Body of pancreas (tissue), 4 donors: ENCODE measurements around the gene EPOP. TPM values are rescaled to one million over a fixed set of nuclear protein-coding genes. Genes with fewer than 3 reads are reported as not detected.

ENCODE experiments used
- microRNA-seq, 2 donors: library from miRNA; unstranded; fragments of <30 nt; microRNA quantifications; one replicate each; pipeline ENCODE4, GENCODE V29; 2016; ENCODE audit warnings: borderline number of aligned reads in 2 of 2, borderline replicate concordance in 2 of 2
- small RNA-seq: library from RNA; depleted of rRNA; stranded (forward); fragments of <200 nt; gene quantifications from one replicate; pipeline ENCODE3, GENCODE V24; 2016
- total RNA-seq, 2 donors: library from RNA; depleted of rRNA; stranded (reverse); fragments of >200 nt; gene quantifications; one replicate each; pipeline ENCODE4 v1.1.0, GENCODE V29; 2016

EPOP gene
- total RNA-seq, 2 donors from 2014 or later, result 3.9 to 11.2 TPM

Small RNA genes within 50 kb of the gene (microRNA-seq; reads per million reads assigned to microRNA genes)
- gene MIR4726 (0 reads per million in 2 donors), gene MIR4734 (0 to 0.47 reads per million in 2 donors)

Small RNA genes within 50 kb of the gene (small RNA-seq; reads per million reads assigned to genes)
- not detected for gene MIR4726
- not detected for gene MIR4734

Other genes with a start within 250 kb of the EPOP start
- 10 to 100 TPM in 1 of 2 donors, 1 to 10 TPM in 1; 5.2 to 10.9 TPM for gene ARHGAP23, start 246.5 kb downstream of the EPOP start, total RNA-seq
- 10 to 100 TPM; 11.2 to 19.8 TPM for gene SRCIN1, start 69.0 kb downstream of the EPOP start, total RNA-seq
- 100 to 1,000 TPM in 1 of 2 donors, 10 to 100 TPM in 1; 90.8 to 121 TPM for gene MLLT6, start 30.3 kb upstream of the EPOP start, total RNA-seq
- gene CISD3, start 55.4 kb upstream of the EPOP start, total RNA-seq, result 10 to 100 TPM; 11.2 TPM
- gene PCGF2, start 73.4 kb upstream of the EPOP start, total RNA-seq, result 1 to 10 TPM; 5.9 to 9.3 TPM
- 10 to 100 TPM; 68.2 to 99.2 TPM for gene PSMB3, start 77.8 kb upstream of the EPOP start, total RNA-seq
- 10 to 100 TPM; 20.2 to 30.3 TPM for gene PIP4K2B, start 124.6 kb upstream of the EPOP start, total RNA-seq
- 10 to 100 TPM; 15.0 to 39.2 TPM for gene CWC25, start 150.4 kb upstream of the EPOP start, total RNA-seq
- 100 to 1,000 TPM; 693 to 755 TPM for gene RPL23, start 178.8 kb upstream of the EPOP start, total RNA-seq
- 10 to 100 TPM; 70.3 to 76.1 TPM for gene LASP1, start 195.1 kb upstream of the EPOP start, total RNA-seq